PFSK-1 (cell line): ENCODE data around the gene ABCA1.

Source experiments
- POLR2AphosphoS5 ChIP-seq: IDR thresholded peaks from 2 replicates; pipeline ENCODE4 v1.6.1; 2012; ENCODE audit warnings: low read depth, mild to moderate bottlenecking, control low read depth, low read length, moderate library complexity
- SIN3A ChIP-seq: IDR thresholded peaks from 2 replicates; pipeline ENCODE4 v1.6.1; 2012; ENCODE audit warnings: mild to moderate bottlenecking, low read length, moderate library complexity, borderline replicate concordance; ENCODE audit not compliant: insufficient read depth
- TAF1 ChIP-seq: IDR thresholded peaks from 2 replicates; pipeline ENCODE4 v1.6.1; 2012; ENCODE audit warnings: low read length, control low read depth, borderline replicate concordance; ENCODE audit not compliant: insufficient read depth

GRCh38 chr9:104903609-104904008 lies 24.3 kb downstream of the ABCA1 start:
- TF ChIP-seq POLR2AphosphoS5 (no peak), SIN3A (no peak), TAF1 (no peak)
